ENCODE data around the gene CCDC8. TPM values are rescaled to one million over a fixed set of nuclear protein-coding genes. Genes with fewer than 3 reads are reported as not detected.

The CCDC8 gene
- total and polyA plus RNA-seq, 9 of the 15 experiments (the other 6 are each of a cell fraction or from before 2014, with no cell fraction given), result 0.68 to 30.8 (median 15.6) TPM

DNA sequence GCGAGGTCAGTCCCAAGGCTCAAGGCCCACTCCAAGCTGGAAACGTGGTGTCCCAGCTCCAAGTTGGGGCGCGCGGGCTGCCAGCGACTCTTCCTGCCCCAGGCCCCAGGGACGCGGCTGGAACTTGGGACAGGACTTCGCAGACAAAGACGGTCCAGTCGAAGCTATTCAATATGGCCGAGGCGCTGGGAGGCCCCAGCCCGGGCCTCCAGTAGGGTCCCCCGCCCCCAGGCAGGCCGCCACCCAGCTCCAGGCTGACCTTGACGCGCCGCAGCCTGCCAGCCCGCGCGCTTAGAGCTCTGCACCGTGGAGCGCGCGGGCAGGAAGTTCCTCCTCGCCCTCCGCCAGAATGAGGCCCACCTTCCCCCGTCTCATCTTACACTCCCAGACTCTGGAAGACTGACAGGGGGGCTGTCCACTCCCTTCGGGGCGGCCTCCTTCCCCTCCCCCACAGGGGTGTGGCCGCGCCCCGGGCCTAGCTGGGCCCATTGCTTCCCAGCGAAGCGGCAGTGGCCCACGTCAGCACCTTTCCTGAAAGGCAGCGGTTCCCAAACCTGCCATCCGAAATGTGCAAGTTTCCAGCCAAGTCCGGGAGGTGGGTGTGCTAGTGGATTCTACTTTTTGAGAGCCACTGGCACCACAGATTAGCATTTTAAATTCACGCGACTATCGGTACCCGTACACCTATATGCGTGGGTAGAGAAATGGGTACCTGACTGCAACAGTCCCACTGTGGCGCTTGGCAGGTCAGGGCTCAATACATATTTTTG is at the start of gene CCDC8 (continued):
- TF ChIP-seq PCBP1 (IDR thresholded peaks at IDR 0.05; ENCODE audit: low read depth, low read length, poor library complexity, severe bottlenecking) (peak; percentile 67), ZSCAN29 (IDR thresholded peaks at IDR 0.05) (no peak), ASH1L (IDR thresholded peaks at IDR 0.05; ENCODE audit: borderline replicate concordance, low read depth, partially characterized antibody) (no peak), NCOA1 (IDR thresholded peaks at IDR 0.05; ENCODE audit: low read depth) (no peak), PCBP2 (IDR thresholded peaks at IDR 0.05; ENCODE audit: low read depth, low read length, poor library complexity, severe bottlenecking) (no peak), MYC (IDR thresholded peaks at IDR 0.05; ENCODE audit: low read depth, low read length) (peak; percentile 88), MYC (CRISPR knock-in tag; IDR thresholded peaks at IDR 0.05; ENCODE audit: borderline replicate concordance, low read depth) (peak; percentile 35; the same call in 1 of the 2 replicates), ZNF436 (CRISPR knock-in tag; IDR thresholded peaks at IDR 0.05) (no peak), KHSRP (IDR thresholded peaks at IDR 0.05) (no peak), SOX6 (IDR thresholded peaks at IDR 0.05) (no peak; the same call in 1 of the 2 replicates), CREM (IDR thresholded peaks at IDR 0.05; ENCODE audit: low read depth) (peak; percentile 83), KDM1A (IDR thresholded peaks at IDR 0.05) (no peak), TGIF2 (CRISPR knock-in tag; IDR thresholded peaks at IDR 0.05) (no peak), MYBL2 (IDR thresholded peaks at IDR 0.05; ENCODE audit: low read depth) (no peak), MYBL2 (CRISPR knock-in tag; IDR thresholded peaks at IDR 0.05; ENCODE audit: borderline replicate concordance) (no peak), HDAC1 (IDR thresholded peaks at IDR 0.05) (peak in 1 of 2 experiments; percentile 52; a peak in 2 of 4 replicates), PPARD (CRISPR knock-in tag; IDR thresholded peaks at IDR 0.05) (no peak), ZNF316 (IDR thresholded peaks at IDR 0.05) (peak; percentile 67), CXXC5 (CRISPR knock-in tag; IDR thresholded peaks at IDR 0.05) (peak; percentile 84)
- TF ChIP-seq, protein P1, sequence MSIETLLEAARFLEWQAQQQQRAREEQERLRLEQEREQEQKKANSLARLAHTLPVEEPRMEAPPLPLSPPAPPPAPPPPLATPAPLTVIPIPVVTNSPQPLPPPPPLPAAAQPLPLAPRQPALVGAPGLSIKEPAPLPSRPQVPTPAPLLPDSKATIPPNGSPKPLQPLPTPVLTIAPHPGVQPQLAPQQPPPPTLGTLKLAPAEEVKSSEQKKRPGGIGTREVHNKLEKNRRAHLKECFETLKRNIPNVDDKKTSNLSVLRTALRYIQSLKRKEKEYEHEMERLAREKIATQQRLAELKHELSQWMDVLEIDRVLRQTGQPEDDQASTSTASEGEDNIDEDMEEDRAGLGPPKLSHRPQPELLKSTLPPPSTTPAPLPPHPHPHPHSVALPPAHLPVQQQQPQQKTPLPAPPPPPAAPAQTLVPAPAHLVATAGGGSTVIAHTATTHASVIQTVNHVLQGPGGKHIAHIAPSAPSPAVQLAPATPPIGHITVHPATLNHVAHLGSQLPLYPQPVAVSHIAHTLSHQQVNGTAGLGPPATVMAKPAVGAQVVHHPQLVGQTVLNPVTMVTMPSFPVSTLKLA (conservative IDR thresholded peaks at IDR 0.05), result peak; percentile 59 to 80; a peak in 3 of 4 replicates
- TF ChIP-seq, protein P2, sequence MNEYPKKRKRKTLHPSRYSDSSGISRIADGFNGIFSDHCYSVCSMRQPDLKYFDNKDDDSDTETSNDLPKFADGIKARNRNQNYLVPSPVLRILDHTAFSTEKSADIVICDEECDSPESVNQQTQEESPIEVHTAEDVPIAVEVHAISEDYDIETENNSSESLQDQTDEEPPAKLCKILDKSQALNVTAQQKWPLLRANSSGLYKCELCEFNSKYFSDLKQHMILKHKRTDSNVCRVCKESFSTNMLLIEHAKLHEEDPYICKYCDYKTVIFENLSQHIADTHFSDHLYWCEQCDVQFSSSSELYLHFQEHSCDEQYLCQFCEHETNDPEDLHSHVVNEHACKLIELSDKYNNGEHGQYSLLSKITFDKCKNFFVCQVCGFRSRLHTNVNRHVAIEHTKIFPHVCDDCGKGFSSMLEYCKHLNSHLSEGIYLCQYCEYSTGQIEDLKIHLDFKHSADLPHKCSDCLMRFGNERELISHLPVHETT (CRISPR knock-in tag; conservative IDR thresholded peaks at IDR 0.05 in 1 of 2, IDR thresholded peaks at IDR 0.05 in 1 of 2), result no peak; a peak in 1 of 4 replicates
- TF ChIP-seq, protein P3, sequence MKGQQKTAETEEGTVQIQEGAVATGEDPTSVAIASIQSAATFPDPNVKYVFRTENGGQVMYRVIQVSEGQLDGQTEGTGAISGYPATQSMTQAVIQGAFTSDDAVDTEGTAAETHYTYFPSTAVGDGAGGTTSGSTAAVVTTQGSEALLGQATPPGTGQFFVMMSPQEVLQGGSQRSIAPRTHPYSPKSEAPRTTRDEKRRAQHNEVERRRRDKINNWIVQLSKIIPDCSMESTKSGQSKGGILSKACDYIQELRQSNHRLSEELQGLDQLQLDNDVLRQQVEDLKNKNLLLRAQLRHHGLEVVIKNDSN (CRISPR knock-in tag; IDR thresholded peaks at IDR 0.05), result no peak; the same call in 1 of the 2 replicates
